Liver (tissue), 3 donors: ENCODE data around the gene TOMM20.

ENCODE experiments used
- ATF3 ChIP-seq: IDR thresholded peaks from 2 replicates; pipeline ENCODE4 v1.6.1; 2016; ENCODE audit warnings: antibody characterized with exemption
- EGR1 ChIP-seq, 2 donors: IDR thresholded peaks; 2 replicates each; pipeline ENCODE4 v1.6.1; 2016 to 2018; ENCODE audit warnings: antibody characterized with exemption in 2 of 2, low read depth in 2 of 2
- FOXA2 ChIP-seq: IDR thresholded peaks from 2 replicates; pipeline ENCODE4 v1.6.1; 2016; ENCODE audit warnings: antibody characterized with exemption
- JUND ChIP-seq, 2 donors: IDR thresholded peaks; 2 replicates each; pipeline ENCODE4 v1.6.1; 2016; ENCODE audit warnings: antibody characterized with exemption in 2 of 2
- MAX ChIP-seq: IDR thresholded peaks from 2 replicates; pipeline ENCODE4 v1.6.1; 2016; ENCODE audit warnings: antibody characterized with exemption
- NR2F2 ChIP-seq: IDR thresholded peaks from 2 replicates; pipeline ENCODE4 v1.6.1; 2016; ENCODE audit warnings: antibody characterized with exemption
- RAD21 ChIP-seq, 2 donors: IDR thresholded peaks; 2 replicates each; pipeline ENCODE4 v1.6.1; 2016; ENCODE audit warnings: antibody characterized with exemption in 2 of 2, mild to moderate bottlenecking in 2 of 2
- RXRA ChIP-seq, 2 donors: IDR thresholded peaks; 2 replicates each; pipeline ENCODE4 v1.6.1; 2017 to 2018; ENCODE audit warnings: antibody characterized with exemption in 2 of 2, mild to moderate bottlenecking in 1 of 2
- SP1 ChIP-seq: IDR thresholded peaks from 2 replicates; pipeline ENCODE4 v1.6.1; 2018; ENCODE audit warnings: antibody characterized with exemption, mild to moderate bottlenecking
- TAF1 ChIP-seq: conservative IDR thresholded peaks from 2 replicates; pipeline ENCODE4 v1.6.1; 2016; ENCODE audit warnings: antibody characterized with exemption, mild to moderate bottlenecking
- YY1 ChIP-seq: IDR thresholded peaks from 2 replicates; pipeline ENCODE4 v1.6.1; 2016; ENCODE audit warnings: antibody characterized with exemption, mild to moderate bottlenecking
- TF ChIP-seq, protein P1 (sequence below): fragments of 150-350 bp; IDR thresholded peaks from 2 replicates; pipeline ENCODE4 v1.5.1; 2017; ENCODE audit warnings: improper control_type of control experiment, low read depth, low read length; ENCODE audit not compliant: missing input control
- TF ChIP-seq, protein P2 (sequence below): IDR thresholded peaks from 2 replicates; pipeline ENCODE4 v1.6.1; 2016; ENCODE audit warnings: antibody characterized with exemption
- donor health status: healthy.
- donor health status: healthy.

GRCh38 chr1:235075048-235075776 lies 53.4 kb downstream of the TOMM20 start:
- peak; percentile 45 for TF ChIP-seq MAX
- TF ChIP-seq RXRA (IDR thresholded peaks at IDR 0.05), result no peak
- TF ChIP-seq, protein P1, sequence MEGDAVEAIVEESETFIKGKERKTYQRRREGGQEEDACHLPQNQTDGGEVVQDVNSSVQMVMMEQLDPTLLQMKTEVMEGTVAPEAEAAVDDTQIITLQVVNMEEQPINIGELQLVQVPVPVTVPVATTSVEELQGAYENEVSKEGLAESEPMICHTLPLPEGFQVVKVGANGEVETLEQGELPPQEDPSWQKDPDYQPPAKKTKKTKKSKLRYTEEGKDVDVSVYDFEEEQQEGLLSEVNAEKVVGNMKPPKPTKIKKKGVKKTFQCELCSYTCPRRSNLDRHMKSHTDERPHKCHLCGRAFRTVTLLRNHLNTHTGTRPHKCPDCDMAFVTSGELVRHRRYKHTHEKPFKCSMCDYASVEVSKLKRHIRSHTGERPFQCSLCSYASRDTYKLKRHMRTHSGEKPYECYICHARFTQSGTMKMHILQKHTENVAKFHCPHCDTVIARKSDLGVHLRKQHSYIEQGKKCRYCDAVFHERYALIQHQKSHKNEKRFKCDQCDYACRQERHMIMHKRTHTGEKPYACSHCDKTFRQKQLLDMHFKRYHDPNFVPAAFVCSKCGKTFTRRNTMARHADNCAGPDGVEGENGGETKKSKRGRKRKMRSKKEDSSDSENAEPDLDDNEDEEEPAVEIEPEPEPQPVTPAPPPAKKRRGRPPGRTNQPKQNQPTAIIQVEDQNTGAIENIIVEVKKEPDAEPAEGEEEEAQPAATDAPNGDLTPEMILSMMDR, result no peak
- TF ChIP-seq ATF3, result no peak
- no peak for TF ChIP-seq NR2F2
- peak; percentile 7 for TF ChIP-seq SP1
- peak; percentile 25 for TF ChIP-seq YY1
- TF ChIP-seq, protein P2, sequence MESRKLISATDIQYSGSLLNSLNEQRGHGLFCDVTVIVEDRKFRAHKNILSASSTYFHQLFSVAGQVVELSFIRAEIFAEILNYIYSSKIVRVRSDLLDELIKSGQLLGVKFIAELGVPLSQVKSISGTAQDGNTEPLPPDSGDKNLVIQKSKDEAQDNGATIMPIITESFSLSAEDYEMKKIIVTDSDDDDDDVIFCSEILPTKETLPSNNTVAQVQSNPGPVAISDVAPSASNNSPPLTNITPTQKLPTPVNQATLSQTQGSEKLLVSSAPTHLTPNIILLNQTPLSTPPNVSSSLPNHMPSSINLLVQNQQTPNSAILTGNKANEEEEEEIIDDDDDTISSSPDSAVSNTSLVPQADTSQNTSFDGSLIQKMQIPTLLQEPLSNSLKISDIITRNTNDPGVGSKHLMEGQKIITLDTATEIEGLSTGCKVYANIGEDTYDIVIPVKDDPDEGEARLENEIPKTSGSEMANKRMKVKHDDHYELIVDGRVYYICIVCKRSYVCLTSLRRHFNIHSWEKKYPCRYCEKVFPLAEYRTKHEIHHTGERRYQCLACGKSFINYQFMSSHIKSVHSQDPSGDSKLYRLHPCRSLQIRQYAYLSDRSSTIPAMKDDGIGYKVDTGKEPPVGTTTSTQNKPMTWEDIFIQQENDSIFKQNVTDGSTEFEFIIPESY, result no peak
- no peak for TF ChIP-seq RAD21 (IDR thresholded peaks at IDR 0.05)
- no peak for TF ChIP-seq EGR1 (IDR thresholded peaks at IDR 0.05; ENCODE audit: low read depth in 2 of 2)
- TF ChIP-seq TAF1, result peak; percentile 80
- TF ChIP-seq JUND (IDR thresholded peaks at IDR 0.05), result peak in 1 of 2 donors; percentile 2
- no peak for TF ChIP-seq FOXA2
